Stimulated activated CD8-positive, alpha-beta memory T cell treated with anti-CD3 and anti-CD28 coated beads, Interleukin-12 subunit alpha, Interleukin-12 subunit beta, amount 100 ng/mL, for 4 hours (primary cell): Measurements from ENCODE around the gene RANBP2.

Source experiments
- DNase-seq: peaks from one replicate; pipeline ENCODE4 v3.0.0-alpha.2; 2020; ENCODE audit warnings: low read depth

RANBP2 gene

DNA sequence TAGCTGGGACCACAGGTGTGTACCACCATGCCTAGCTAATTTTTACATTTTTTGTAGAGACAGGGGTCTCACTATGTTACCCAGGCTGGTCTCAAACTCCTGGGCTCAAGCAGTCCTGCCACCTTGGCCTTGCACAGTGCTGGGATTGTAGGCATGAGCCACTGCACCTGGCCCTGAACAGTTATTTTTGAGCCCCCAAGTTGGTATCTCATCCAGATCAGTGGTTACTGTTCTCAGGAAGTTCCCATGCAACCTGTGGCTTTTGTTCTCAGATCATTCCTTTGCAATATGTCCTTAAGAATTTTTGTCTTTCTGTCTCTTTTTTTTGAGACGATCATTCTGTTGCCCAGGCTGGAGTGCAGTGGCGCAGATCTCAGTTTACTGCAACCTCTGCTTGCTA lies 59.6 kb downstream of the RANBP2 start:
- no peak for DNase-seq

DNA sequence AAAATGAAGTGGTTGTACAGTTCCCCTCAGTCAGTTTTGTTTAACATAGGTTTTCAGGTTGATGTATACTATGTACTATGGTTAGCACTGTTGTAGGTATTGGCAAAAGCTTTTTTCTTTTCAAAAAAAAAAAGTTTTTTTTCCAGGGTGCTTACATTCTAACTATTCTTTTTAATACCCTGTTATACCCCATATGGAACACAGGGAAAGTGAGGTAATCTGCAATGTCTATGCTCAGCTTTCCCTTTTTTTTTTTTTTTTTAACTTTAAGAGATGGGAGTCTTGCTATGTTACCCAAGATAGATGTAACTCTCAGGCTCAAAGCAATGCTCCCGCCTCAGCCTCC lies 66.7 kb downstream of the RANBP2 start:
- no peak for DNase-seq

DNA sequence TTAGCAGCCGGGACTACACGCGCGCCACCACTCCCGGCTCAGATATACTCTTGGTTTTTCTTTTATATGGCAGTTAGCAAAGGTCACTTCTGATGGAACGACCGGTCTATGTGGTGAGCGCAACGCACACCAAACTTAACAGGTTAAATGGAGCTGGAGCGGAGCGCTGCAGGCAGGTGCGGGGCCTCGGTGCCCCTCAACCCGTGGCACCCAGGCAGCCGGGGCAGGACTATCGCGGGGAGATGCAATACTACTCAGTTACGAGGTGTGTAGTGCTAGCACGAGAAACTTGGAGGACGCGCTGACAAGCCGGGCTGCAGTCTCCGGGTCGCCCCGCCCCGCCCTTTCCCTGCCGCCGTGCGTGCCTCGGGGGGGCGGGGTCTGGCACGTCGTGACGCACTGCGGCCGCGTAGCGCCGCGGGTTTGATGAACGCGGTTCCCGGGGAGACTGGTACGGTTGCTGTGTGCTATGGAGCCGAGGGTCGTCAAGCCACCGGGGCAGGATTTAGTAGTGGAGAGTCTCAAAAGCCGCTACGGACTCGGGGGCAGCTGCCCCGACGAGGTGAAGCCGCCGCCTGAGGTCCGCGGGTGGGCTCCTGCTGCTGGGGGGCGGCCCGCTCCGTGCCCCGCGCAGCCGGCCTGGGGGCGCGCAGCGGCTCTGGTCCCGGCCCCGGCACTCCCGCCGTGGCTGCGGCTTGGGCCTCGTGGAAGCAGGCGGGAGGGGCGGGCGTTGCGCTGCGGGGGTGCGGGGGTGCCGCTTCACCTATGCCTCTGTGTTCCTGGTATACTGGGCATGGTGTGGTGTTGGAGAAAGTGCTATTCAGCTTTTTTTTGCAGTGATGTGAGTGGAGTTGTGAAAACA lies 67.3 kb downstream of the RANBP2 start, which contains the start of gene CCDC138:
Gene CCDC138, plus strand, starts transcription at position 418 of the 862 bp plus-strand sequence. Its CDS starts 52 bp downstream, at position 470.
- peak; percentile 81 for DNase-seq

DNA sequence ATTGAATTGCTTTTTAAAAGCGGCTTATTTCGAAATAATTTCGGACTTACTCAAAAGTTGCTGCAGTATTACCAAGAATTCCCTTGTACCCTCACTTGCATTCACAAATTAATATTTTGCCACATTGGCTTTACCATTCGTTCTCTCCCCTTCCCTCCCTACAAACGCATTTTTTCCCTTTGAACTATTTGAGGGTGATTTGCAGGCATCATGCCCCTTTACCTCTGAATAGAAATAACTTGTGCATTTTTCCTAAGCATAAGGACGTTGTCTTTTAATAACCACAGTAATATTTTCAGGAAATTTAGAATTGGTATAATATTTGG lies 67.9 kb downstream of the RANBP2 start:
- no peak for DNase-seq

DNA sequence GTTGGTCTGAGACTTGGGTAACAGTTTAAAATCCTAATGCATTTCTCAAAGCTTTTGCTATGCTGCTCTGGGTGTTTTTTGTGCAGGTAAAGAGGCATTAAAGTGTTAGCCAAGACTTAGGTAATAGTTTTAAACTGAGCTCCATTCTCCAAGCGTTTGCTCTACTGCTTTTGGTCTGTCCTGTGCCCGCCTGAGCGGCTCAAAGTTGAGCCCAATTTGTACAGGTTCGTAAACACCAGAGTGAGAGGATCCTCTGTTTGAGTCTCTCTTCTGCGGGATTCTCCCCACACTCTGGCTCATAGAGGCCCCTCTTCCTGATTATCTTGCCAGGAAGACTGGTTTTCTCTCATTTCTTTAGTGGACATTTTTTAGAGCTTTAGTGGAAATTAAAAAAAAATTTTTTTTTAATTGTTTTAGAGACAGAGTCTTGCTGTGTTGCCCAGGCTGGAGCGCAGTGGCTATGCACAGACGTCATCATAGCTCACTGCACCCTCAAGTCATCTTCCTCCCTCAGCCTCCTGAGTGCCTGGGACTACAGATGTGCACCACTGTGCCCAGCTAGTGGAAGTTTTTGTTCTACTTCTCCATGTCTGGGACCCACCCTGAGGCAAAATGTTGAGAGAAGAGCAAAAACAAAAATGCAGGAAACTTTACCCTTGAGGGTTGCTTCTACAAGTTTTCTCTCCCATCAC lies 83.9 kb downstream of the RANBP2 start:
- no peak for DNase-seq

DNA sequence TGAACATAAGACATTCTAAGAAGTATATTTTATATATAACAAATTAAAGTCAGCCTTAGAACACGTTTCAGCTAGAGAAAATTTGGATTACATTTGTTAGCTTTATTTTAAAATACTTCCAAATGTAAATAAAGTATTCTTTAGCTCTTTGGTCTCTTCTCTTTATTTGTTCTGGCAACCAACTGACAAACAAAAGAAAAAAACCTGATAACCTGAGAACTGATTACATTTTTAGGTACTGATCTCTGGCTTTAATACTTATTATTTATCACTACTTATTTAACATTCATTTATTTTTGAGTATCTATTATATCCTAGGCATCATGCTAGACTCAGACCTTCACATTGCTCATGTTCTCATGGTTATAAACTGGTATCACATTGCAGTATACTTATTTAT lies 85.8 kb downstream of the RANBP2 start:
- DNase-seq = no peak

DNA sequence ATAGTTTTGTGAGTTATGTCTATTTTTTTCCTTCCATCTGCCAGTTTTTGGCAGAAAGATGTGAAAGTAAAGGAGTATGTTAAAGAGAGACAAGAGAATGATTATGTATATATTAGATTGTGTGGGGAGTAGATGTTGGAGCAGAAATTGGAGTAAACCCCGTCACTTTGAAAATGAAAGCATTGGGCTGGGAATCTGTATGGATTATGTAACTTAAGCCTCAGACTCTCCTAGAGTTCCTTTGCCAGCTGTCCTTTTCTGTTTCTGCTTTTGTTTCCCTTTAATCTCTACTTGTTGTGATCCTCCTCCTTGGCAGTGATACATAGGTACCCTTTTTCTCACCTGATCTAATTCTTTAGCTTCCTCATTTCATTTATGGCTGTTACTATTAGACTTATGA lies 86.5 kb downstream of the RANBP2 start:
- no peak for DNase-seq

DNA sequence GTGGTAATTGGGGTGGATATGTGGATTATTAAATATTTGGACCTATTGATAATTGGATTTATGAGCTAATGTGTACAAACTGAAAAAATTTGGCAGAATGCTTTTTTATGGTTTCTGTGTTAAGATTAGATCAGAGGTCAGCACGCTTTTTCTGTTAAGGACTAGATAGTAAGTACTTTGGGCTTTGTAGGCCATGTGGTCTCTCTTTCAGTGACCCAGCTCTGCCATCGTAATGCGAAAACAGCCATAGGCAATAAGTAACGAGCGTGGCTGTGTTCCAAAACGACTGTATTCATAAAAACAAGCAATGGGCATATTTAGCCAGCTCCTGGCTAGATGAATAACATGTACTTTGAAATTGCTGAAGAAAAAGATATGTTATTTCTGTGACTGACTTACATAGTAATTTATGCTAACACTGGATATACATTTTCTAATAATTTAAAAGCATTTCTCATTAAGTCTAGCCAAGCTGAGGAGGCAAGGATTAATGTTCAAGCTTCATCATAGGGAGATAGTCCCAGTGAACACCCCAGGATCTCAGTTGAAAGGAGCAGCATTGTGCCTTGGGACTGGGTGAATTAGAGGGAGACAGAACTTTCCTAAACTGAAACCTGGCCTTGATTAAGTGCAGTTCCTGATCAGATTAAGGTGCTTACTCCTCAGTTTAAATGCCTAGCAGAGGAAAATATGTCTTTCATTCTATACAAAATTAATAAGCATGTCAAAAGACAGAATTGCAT lies 87.3 kb downstream of the RANBP2 start:
- no peak for DNase-seq

DNA sequence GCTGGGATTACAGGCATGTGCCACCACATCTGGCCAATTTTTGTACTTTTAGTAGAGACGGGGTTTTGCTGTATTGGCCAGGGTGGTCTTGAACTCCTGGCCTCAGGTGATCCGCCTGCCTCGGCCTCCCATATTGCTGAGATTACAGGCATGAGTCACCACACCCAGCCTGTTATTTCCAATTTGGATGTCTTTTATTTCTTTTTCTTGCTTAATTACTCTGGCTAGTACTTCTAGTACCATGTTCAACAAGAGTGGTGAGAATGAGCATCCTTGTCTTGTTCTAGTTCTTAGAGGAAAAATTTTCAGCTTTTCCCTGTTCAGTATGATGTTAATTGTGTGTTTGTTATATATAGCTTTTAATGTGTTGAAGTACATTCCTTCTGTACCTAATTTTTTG lies 90.7 kb downstream of the RANBP2 start:
- DNase-seq = no peak

DNA sequence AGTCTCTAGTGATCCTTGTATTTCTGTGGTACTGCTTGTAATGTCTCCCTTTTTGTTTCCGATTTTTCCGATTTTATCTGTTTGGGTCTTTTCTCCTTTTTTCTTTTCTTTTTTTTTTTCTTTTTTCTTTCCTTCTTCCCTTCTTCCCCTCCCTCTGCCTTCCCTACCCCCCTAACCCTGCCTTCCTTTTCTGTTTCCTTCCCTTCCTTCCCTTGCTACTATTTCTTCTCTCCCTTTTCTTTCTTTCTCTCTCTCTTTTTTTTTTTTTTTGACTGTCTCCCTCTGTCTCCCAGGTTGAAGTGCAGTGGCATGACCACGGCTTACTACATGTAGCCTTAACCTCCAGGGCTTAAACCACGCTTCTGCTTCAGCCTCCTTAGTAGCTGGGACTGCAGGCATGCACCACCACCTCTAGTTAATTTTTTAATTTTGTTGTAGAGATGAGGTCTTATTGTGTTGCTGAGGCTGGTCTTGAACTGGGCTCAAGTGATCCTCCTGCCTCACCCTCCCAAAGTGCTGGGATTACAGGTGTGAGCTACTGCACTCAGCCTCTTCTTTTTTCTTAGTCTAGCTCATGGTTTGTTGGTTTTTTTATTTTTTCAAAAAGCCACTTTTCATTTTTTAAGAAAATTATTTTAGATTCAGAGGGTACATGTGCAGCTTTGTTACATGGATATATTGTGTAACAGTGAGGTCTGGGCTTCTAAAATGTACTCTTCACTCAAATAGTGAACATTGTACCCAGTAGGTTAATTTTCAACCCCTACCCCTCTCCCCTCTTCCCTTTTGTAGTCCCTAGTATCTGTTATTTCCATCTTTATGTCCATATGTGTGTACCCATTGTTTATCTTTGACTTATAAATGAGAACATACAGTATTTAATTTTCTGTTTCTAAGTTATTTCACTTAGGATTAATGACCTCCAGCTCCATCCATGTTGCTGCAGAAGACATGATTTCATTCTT lies 92.0 kb downstream of the RANBP2 start:
- no peak for DNase-seq

DNA sequence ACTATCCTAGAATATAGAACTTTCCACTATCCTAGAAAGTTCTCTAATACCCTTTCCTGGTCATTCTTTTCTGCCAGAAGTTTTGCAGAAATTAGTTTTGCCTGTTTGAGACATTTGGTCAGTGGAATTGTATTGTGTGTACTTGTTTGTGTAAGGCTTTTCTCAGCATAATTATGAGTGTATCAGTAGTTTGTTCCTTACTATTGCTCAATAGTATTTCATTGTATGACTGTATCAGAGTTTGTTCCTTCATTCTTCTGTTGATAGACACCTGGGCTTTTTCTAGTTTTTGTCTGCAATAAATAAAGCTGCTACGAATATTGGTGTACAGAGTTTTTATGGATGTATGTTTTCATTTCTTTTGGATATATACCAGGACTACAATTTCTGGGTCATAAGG lies 94.5 kb downstream of the RANBP2 start:
- no peak for DNase-seq

DNA sequence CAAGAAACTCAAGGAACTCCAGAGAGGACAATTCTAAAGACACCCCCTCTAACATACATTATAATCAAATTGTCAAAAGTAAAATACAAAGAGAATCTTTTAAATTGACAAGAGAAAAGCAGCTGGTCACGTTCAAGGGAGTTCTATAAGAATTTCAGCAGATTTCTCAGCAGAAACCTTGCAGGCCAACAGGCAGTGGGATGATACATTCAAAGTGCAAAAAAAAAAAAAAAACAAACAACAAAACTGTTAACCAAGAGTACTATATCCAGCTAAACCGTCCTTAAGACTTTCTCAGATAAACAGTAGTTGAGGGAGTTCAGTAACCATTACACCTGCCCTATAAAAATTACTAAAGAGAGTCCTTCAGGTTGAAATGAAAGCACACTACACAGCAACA lies 101.2 kb downstream of the RANBP2 start:
- no peak for DNase-seq

DNA sequence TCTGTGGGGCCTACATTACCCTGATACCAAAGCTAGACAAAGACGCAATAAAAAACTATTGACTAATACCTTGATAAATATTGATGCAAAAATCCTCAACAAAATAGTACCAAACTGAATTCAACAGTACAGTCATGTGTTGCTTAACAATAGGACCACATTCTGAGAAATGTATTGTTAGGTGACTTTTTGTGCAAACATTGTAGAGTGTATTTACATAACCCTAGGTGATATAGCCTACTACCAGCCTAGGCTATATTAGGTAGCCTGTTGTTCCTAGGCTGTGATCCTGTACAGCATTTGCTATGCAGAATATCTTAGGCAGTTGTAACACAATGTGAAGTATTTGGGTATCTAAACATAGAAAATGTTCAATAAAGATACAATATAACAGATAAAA lies 104.0 kb downstream of the RANBP2 start:
- DNase-seq = no peak

DNA sequence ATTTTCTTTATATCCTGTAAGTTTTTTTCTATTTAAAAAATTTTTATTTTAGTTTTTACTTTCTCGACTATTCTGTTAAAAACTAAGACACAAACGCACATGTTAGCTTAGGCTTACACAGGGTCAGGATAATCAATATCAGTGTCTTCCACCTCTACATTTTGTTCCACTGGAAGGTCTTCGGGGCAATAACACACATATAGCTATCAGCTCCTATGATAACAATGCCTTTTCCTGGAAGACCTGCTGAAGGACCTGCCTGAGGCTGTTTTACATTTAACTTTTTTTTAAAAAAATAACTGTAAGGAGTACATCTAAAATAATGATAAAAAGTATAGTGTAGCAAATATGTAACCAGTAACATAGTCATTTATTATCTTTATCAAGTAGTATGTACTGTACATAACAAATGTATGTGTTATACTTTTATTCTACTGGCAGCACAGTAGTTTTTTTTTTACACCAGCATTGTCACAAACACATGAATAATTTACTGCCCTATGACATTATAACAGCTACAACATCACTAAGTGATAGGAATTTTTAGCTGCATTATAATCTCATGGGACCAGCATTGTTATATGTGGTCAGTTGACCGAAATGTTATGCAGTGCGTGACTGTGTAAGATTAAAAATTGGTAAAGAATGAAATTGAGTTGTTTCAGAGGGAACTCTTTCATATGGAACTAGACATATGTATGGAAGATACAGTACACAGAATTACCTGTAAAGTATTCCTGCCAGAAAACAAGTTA lies 105.2 kb downstream of the RANBP2 start:
- no peak for DNase-seq

DNA sequence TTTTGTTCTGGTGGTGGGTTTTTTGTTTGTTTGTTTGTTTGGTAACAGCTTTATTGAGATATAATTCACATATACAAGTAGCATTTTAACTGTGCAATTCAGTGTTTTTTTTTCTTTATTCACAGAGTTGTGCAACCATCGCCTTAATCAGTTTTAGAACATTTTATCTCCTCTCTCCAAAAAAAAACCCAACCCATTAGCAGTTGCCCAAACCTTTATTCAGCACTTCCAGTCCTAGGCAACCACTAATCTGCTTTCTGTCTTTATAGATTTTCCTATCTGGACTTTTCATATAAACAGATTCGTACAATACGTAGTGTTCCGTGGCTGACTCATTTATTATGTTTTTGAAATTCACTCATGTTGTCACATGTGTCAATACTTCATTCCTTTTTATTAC lies 106.0 kb downstream of the RANBP2 start:
- DNase-seq = no peak

DNA sequence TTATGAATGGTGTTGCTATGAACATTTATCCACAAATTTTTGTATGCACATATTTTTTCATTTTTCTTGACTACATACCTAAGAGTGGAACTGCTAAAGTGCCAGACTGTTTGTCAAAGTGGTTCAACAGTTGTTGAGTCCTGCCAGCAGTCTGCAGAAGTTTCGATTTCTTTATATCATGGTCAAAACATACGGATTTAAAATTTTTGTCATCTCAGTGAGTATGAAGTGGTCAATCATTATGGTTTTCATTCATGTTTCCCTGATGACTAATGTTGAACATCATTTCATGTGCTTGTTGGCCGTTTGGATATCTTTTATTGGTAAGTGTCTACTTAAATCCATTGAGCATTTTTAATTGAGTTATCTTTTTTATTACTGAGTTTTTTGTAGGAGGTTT lies 106.5 kb downstream of the RANBP2 start:
- DNase-seq = no peak

DNA sequence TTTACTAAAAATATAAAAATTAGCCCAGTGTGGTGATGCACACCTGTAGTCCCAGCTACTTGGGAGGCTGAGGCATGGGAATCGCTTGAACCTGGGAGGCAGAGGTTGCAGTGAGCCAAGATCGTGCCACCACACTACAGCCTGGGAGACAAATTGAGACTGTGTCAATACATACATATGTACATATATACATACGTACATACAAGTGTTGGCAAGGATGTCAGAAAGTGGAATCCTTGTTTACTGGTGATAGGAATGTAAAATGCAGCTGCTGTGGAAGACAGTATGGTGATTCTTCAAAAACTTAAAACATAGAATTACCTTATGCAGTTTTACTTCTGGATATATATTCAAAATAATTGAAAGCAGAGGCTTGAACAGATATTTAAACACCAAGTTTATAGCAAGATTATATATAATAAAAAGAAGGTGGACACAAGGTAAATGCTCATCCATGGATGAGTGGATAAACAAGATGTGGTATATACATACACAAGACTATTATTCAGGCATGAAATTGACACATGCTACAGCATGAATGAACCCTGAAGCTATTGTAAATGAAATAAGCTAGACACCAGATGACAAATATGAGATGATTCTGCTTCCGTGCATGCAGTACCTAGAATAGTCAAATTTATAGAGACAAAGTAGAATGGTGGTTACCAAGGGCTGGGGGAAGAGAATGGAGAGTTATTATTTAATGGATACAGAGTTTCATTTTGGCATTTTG lies 110.5 kb downstream of the RANBP2 start:
- no peak for DNase-seq

DNA sequence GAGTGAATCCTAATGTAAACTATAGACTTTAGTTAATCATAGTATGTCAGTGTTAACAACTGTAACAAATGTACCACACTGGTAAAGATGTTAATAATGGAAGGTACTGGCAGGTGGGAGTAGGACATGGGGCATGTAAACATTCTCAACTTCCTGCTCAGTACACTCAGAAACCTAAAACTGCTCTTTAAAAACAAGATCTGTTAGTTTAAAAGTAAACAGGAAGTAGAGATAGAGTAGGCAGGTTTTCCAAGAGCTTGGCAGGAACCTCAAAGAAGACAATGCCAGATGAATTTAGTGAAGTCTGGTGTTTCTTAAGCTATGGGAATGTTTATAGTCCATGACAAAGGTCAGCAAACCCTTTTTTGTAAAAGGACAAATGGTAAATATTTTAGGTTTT lies 113.9 kb downstream of the RANBP2 start:
- no peak for DNase-seq

DNA sequence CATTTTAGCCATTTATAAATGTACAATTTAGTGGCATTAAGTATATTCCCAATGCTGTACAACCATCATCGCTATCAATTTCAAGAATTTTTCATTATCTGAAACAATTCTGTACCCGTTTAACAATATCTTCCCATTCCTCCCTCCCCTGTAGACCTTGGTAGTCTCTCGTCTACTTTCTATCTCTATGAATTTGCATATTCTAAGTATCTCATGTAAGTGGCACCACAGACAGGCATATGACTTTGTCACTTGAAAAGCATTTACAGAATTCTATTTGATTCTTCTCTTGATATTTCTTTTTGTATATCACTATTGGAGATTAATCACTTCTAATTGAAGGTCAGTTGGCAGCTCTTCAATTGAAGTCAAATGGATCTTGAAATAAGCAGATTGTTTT lies 115.3 kb downstream of the RANBP2 start:
- no peak for DNase-seq

DNA sequence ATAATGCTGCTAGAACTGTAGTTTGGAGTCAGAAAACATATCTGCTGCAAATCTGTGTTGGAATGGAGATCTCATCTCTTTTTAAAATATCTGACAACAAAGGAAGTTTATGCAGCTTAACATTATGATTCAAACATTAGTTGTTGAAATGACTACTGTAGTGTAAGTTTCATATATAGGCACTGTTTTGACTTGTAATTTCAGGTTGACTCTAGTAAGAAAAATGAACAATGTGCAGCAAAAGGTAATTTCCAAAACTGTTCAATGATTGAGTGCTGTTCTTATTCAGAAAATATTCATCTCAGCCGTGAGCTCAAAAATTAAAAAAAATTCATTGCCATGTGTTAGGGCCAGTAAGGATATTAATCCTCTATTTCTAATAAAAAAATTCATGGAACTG lies 115.8 kb downstream of the RANBP2 start:
- DNase-seq = no peak
